Activated CD4-positive, alpha-beta T cell treated with anti-CD3 and anti-CD28 coated beads for 24 hours (primary cell): ENCODE data around the gene XXYLT1.

Experiments
- DNase-seq, 2 donors: peaks; one replicate each; pipeline ENCODE4 v3.0.0-alpha.2; 2020; ENCODE audit warnings: low read depth in 2 of 2

The XXYLT1 gene

DNA sequence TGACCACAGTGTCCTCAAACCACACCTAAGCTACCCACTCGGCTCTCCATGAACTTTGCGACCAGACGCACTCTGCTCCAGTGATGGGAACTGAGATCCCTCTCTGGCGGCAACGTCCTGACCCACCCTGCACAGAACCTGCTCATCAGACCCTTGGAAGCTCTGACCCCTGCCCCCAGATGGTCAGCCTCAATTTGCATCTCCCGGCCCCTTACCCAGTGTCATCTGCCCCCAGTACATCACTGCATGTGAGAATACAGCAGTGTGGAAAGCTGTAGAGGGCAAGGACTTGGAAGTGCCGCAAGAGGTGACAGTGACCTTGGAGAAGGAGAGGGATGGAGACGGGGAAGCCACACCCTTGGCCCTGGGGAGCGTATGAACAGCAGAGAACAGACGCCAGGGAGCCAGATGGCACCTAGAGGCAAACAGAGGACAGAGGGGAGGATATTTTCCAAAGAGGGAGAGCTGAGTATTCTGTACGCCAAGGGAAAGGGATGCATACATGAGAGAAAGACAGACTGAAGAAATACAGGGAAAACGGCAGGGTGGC is 192.0 kb downstream of the XXYLT1 start:
- DNase-seq = no peak

DNA sequence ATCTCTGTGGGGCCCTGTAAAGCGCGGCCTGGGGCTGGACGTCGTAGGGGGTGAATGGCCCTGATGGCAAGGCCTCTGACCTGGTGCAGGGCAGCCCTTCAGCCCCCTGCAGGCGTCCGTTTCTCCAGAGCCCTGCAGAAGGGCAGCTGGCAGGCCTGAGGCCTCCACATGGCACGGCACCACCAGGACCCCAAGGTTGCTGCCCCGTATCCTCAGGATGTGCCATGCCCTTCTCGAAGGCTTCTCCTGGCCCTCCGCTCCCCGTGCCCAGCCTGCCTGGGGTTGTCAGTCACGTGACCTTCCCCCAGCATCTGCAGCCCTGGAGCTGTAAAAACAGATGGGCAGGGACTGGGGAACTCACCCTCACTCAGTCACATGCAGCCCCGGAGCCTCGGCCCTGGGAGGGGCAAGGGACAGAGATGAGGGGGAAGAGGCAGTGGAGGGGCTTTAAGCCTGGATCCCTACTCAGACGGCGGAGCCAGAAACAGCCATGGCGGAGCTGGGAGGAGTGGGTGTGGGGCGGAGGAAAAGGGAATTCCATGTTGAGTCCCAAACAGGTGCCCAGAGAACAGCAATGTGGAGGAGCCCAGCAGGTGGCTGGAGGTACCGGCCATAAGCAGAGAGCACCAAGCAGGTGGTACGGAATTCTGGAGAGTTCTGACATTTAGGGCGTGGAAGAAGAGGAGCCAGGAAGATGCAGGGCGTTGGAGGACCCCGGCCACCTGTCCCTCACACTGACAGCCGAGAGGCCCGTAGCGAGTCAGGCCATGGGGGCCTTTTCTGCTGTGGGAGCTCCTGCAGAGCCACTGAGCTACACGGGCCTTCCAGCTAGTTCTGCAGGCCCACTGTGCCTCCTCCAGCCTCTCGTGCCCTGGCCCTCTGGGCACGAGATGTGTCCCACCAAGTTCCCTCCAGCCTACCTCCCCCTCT is 193.1 kb downstream of the XXYLT1 start:
- no peak for DNase-seq

DNA sequence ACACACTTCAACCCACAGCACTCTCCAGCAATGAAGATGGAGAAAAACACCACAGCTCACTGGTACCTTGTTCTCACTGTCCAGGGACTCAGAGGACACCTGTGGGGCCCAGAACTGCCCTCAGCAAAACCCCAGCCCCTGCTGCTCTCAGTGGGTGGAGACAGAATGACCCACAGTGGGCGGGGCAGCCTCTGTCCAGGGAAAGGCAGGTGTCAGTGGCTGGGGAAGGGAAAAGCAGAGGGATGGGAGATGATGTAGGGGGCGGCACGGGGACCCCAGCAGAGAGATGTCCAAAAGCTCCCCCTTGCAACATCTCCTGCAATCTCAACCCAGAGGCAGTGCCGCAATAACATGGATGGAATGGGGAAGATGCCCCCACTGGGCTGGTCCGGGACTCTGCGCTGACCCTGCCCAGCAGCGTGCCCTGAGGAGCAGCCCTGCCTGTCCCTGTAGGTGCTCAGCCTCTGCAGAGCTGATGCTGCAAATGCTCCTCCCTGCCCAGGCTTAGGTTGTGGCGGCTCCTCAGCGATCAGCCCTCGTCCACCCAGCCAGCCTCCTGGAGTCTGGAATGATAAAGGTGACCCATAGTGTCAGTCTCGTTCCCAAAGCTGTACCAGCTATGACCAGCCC is 193.9 kb downstream of the XXYLT1 start:
- DNase-seq = no peak

DNA sequence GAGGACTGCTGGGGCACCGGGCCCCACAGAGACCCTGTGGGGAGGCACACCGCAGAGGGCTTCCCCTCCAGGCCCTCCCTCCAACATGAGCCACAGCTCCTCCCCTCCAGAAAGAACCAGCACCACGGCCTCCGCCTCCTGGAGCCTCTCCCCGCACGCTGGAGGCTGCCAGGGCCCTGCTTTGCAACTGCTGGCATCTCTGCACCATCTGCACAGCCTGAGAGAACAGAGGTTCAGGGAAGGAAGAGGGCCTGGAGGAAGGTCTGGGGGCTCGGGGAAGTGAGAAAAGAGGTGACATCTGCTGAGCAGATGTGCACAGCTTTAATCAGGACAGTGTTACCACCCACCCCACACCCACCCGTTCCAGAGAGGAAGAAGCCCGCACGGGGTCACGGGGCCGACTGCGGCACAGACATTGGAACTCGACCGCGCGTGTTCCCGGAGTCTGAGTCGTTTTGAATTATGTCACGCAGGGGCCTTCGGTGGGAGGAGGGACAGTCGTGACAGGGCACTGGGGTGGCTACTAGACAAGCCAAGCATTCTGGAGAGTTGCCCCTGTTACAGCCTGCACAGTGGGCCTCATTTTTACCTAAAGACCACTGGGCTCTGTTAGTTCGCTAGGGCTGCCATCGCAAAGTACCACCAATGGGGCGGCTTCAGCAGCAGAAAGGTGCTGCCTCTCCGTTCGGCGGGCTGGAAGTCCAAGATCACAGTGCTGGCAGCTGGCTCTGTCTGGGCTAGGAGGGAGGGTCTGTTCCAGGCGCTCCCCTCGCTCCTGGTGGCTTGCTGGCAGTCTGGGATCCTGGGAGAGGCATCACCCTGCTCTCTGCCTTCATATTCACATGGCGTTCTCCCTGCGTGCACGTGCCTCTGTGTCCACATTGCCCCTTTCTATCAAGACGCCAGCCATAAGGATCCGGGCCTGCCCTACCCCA is 194.8 kb downstream of the XXYLT1 start:
- no peak for DNase-seq

DNA sequence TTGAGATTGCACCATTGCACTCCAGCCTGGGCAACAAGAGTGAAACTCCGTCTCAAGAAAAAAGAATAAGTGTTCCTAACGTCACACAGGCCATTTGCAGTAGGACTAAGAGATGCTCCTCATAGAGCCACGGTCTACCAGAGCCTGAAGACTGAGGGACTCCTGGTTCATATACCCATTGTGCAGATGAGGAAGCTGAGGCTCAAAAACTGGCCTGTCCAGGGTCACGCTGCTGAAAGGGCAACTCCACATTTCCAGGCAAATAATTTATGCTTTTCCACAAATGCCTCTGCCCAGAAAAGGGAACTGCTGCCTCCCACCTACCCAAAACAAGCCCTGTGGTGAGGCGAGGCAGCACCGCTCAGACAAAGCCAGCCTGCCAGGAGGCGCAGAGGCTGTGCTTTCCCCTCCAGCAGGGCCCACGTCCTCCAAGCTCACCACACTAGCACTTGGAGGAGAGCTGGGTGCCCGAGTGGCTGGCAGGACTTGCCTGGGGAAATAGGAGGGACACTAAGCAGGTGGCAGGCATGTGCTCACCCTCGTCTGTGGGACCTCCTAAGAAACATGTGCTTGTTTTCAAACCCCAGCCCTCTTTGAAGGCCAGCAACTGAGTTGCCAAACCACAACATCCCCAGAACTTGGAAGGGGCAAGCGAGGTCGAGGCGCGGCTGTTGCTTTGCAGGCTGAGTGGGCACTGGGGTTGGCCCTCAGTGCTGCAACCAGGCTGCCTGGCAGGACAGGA is 195.6 kb downstream of the XXYLT1 start:
- DNase-seq = no peak

DNA sequence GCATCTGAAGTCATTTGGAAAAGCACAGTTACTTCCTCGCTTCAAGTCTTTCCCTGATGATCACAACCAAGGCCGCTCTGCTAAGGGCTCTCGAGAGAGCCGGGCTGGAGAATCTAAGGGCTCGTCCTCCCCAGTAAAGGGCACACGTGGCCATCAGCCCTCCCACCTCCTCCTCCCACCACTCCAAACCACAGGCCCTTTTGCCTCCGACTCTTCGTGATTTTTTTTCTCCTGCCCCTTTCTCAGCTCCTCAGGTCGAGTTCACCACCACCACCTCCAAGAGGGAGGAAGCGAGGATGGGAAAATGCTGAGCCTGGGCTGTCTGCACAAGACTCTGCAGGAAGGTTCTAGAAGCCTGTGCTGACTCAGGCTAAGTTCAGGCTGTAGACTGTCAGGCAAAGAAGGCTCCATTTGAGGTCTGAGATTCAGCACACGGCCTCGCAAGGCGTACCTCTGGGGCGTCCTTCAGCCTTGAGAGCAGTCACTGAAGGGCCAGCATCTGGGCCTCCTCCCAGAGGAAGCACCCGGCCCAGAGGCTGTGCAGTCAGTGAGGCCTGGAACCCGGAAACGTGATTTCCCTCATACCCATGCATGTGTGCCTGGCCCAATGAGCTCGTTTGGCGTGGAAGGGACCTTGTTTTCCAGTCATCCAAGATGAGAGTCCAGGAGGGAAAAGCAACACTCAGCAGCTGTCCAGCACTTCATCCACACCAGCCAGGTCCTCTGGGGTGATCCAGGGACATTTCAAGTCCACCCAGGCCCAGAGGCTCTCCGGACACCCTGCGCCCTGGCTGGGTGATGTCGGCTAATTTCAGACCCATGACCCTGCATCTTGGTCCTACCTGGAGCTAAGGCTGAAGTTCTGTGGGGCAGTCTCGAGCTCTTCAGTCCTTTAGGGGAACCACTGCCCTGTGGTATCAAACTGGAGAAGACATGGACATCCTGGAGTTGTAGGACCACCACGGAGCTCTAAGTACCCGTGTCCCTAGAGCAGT is 196.8 kb downstream of the XXYLT1 start:
- no peak for DNase-seq

DNA sequence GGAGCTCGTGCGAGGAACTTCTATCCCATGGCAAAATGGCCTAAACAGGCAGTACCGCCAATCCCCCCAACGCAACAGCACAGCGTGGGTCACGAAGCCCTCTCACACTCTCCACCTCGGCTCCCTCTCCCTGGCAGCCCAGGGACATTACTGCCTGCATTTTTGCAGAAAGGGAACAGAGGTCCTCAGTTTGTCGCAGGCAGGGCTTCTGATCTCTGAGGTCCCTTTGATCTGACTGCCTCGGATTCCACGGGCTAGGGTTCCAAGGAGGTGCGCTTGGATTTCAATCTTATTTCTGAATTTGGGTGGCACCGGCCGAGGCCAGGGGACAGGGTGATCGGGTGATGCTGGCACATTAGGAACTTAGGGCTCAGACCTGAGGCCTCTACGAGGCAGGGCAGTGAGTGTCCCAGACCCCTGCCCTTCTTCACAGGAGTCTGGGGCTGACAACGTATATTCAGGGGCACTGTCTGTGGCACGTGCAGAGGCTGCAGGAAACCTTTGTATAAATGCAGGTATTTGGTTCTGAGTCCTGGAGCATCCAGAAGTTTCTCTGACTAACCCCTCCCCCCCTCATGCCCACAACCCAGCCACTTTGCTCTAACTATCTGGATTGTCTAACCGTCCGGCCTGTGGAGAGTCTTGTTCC is 197.9 kb downstream of the XXYLT1 start:
- DNase-seq = no peak

DNA sequence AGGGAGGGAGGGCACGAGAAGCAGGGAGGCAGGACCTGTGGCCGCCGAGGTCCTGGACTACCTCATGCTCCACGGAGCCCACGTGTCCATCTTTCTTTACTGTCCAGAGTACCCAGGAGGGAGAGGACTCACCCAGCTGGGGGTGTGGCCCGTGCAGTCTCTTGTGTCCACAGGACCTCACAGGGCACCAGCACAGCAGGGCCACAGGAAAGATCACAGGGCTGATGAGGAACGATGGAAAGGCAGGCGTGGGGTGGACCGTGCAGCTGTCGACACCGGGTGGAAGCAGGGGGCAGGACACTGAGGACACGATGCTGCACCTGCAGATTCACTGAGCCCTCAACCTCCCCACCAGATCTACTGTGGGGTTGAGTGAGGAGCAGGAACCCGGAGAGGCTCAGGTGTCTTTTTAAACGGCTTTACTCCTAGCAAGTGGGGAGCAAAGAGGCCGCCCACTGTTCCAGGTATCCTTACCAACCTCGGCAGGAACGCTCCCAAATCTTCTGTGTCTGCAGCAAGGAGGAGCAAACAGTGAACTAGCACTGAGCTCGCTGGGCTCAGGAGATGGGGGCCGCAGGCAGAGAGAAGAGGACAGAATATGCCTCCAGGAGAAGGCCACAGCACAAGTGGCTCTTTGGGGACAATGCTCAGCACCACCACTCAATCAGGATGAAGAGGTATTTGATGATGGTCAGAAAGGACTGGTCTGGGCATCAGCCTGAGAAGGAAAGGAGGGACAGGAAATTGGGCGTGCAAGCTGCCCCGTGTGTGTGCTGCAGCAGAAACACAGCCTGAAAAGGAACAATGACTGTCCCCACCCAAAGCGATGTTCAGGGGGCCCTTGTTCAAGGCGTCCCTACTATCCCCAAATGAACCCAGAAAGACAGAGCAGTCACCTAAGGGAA is 198.8 kb downstream of the XXYLT1 start:
- no peak for DNase-seq

DNA sequence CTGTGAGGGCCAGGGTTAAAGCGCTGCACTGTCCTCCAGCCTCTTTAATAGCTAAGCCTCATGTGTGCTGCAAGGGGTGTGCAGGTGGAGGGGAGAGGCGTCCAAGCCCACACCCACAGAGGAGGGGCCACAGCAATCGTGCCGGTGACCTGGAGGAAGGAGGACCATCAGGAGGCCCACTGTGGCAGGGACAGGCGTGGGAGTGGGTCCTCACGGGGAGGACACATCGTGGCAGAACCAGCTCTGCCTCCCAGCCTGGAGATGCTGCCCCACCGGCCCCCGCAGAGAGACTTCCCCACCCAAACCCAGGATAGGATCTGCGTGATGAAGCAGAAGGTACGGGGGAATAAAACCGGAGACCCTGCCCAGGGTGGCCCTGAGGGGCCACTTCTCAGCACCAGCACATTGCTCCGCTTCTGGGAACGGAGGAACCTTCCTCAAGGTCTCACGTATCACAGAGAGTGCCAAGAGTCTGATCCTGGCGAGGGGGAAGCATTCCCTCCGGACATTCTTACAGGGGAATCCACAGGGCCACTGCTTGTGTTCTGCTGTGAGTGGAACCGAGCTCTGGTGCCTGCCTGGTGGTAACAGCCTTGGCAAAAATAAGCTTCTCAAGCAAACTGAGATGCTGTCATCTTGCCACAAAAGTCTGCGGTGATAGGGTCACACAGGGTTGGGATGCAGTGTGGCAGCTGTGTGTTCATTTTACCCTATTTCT is 199.8 kb downstream of the XXYLT1 start:
- no peak for DNase-seq

DNA sequence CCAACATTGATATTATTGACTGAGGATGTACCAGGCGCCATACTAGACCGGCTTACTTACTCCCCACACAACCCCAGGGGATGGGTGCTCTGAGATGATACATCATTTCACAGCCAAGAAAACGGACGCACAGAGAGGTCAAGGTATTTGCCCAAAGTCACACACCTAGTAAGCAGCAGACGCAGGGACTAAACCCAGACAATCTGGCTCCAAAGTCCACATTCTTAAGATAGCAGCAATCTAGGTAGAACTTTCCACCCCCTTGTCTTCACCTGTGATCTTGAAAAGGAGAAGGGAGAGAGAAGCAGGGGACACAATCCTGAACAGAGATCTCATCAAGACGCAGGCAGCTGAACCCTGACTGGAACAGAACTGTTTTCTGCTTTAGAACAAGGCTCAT is 200.6 kb downstream of the XXYLT1 start:
- no peak for DNase-seq

DNA sequence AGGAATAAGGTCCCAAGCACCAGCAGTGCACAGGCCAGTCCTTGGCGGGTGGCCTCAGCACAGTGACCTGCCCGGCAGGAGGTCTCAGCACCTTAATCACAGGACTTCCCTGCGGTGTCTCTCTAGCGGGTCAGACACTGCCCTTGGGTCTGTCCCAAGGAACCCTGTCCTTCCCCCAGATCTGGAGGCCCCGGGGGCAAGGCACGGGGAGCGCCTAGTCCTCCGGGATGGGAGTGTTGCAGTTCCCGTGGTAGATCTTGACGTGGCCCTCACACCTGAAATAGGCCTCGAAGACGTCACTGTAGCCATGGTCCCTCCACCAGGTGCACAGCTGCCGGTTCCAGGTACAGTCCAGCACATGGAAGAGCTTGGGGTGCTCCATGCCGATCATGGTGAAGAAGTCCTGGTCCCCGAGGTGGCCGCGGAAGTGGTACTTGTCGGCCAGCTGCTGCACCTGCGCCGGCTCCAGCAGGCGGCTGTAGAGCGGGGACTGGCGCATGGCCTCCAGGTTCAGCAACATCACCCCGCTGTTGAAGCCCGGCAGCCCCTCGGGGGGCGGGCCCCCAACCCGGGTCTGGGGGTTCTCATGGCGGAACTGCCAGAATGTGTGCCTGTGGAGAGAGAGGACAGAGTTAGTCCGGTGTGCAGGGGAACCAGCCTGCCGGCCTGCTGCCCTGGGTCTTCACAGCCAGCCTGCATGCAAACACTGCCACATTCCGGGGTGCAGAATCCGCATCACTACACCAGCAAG is 201.3 kb downstream of the XXYLT1 start:
- DNase-seq = no peak

DNA sequence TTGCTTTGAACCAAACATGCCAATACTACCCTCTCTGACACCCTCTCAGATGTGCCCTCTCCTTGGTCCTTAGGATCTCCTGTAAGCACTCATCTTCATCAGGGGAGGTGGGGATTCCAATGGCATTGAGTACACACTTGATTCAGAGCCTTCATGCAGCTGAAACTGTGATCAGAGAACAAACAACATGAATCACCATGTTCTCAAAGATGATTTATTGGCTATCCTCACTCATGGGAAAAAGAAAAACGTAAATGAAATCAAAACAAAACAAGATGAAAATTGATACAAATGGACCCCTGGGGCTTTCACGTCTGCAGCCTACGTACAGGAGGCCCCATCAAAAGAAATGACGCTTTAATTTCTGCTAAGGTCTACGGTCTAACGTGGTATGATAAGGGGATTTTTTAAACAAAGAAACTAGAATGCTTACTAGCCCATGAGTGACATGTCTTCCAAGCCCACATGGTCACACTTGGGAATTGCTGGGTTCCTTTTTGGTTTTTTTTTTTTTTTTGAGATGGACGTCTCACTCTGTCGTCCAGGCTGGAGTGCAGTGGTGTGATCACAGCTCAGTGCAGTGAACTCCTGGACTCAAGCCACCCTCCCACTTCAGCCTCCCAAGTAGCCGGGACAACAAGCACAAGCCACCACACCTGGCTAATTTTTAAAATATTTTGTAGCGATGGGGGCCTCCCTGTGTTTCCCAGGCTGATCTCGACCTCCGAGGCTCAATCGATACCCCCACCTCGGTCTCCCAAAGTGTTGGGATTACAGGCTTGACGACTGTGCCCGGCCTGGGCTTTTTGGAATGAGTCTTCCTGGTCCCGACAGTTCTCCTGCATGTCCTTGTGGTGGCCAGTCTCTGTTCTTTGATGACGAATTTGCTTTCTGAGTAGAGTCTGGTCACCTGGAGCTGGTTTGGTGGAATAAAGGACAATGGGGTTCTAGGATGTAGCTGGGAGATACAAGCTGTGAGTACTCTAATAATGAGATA is 202.6 kb downstream of the XXYLT1 start:
- DNase-seq = no peak

DNA sequence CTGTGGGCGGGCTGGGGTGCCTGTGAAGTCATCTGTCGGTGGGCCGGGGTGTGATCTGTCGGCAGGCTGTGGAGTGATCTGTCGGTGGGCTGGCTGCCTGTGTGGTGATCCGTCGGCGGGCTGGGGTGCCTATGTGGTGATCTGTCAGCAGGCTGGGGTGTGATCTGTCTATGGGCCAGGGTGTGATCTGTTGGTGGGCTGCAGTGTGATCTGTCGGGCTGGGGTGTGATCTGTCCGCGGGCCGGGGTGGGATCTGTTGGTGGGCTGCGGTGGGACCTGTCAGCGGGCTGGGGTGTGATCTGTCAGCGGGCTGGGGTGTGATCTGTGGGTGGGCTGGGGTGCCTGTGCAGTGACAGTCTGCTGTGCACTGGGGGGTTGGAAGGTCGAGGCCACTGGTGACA is 204.5 kb downstream of the XXYLT1 start:
- no peak for DNase-seq

DNA sequence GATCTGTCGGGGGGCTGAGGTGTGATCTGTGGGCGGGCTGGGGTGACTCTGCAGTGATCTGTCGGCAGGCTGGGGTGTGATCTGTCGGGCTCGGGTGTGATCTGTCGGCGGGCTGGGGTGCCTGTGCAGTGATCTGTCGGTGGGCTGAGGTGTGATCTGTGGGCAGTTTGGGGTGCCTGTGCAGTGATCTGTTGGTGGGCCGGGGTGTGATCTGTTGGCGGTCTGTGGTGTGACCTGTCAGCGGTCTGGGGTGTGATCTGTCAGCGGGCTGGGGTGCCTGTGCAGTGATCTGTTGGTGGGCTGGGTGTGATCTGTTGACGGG is 205.1 kb downstream of the XXYLT1 start:
- DNase-seq = no peak

DNA sequence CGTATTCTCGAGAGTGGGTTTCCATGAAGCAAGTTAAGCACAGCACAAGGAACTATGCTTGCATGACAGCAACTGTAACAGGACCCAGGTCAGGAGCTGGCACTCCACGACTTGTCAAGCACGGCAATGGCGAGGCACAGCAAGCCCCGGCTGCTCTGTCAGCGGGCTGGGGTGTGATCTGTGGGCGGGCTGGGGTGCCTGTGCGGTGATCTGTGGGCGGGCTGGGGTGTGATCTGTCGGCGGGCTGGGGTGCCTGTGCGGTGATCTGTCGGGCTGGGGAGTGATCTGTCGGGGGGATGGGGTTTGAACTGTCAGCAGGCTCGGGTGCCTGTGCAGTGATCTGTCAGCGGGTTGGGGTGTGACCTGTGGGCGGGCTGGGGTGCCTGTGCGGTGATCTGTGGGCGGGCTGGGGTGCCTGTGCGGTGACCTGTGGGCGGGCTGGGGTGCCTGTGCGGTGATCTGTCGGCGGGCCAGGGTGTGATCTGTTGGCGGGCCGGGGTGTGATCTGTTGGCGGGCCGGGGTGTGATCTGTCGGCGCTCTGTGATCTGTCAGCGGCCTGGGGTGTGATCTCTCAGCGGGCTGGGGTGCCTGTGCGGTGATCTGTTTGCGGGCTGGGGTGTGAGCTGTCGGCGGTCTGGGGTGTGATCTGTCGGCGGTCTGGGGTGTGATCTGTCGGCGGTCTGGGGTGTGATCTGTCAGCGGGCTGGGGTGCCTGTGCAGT is 205.7 kb downstream of the XXYLT1 start:
- DNase-seq = no peak
